Umbilical cord (tissue), 2 donors: ENCODE data around the gene KTI12. TPM values are rescaled to one million over a fixed set of nuclear protein-coding genes. Genes with fewer than 3 reads are reported as not detected.

Source experiments
- DNase-seq: peaks from one replicate; pipeline ENCODE4 v3.0.0-alpha.2; 2015; ENCODE audit warnings: low spot score
- total RNA-seq: library from RNA; depleted of rRNA; stranded (reverse); fragments of >200 nt; gene quantifications from one replicate; pipeline ENCODE4 v1.2.3, GENCODE V29; 2014; ENCODE audit warnings: low replicate concordance; ENCODE audit not compliant: insufficient read depth

Gene KTI12
- total RNA-seq, 1 donor from 2014 or later, result 10.4 TPM

GRCh38 chr1:51986718-51987117 is 46.9 kb downstream of the KTI12 start:
- DNase-seq, result no peak

GRCh38 chr1:51982161-51982560 is 51.4 kb downstream of the KTI12 start:
- DNase-seq, result no peak

Other genes starting within 250 kb of the KTI12 start
- 109 TPM for gene NRDC, start 155.1 kb downstream of the KTI12 start, total RNA-seq
- gene RAB3B, start 43.1 kb downstream of the KTI12 start, total RNA-seq, result 2.4 TPM
- 16.6 TPM for gene TXNDC12, start 21.4 kb upstream of the KTI12 start, total RNA-seq
- 46.5 TPM for gene BTF3L4, start 22.5 kb upstream of the KTI12 start, total RNA-seq
- 27.9 TPM for gene ZFYVE9, start 108.3 kb upstream of the KTI12 start, total RNA-seq